KMS-11 (cell line): ENCODE measurements around the gene GDF2.

Experiments used
- H2AFZ ChIP-seq: fragments of 200-600 bp; sonication (generic); 2 replicates; pipeline ENCODE4 v1.6.1; 2016; ENCODE audit warnings: antibody characterized with exemption, mixed run types, low read depth
- H3K27ac ChIP-seq: fragments of 200-600 bp; sonication (generic); 2 replicates; pipeline ENCODE4 v1.6.1; 2016; ENCODE audit warnings: mild to moderate bottlenecking, mixed run types
- H3K27me3 ChIP-seq: fragments of 200-600 bp; sonication (generic); 2 replicates; pipeline ENCODE4 v1.6.1; 2017; ENCODE audit warnings: mild to moderate bottlenecking, low read depth, mixed run types, moderate library complexity; ENCODE audit not compliant: insufficient read depth
- H3K36me3 ChIP-seq: fragments of 200-600 bp; sonication (generic); 2 replicates; pipeline ENCODE4 v1.6.1; 2017; ENCODE audit warnings: mild to moderate bottlenecking, mixed run types; ENCODE audit not compliant: insufficient read depth
- H3K4me1 ChIP-seq: fragments of 200-600 bp; sonication (generic); 2 replicates; pipeline ENCODE4 v1.6.1; 2016; ENCODE audit warnings: mild to moderate bottlenecking, low read depth, mixed run types; ENCODE audit not compliant: poor library complexity, severe bottlenecking
- H3K4me2 ChIP-seq: fragments of 200-600 bp; sonication (generic); 2 replicates; pipeline ENCODE4 v1.7.0; 2016; ENCODE audit warnings: mild to moderate bottlenecking, mixed run types
- H3K4me3 ChIP-seq: fragments of 200-600 bp; sonication (generic); IDR thresholded peaks from 2 replicates; pipeline ENCODE4 v1.6.1; 2017; ENCODE audit warnings: low read depth, low read length, mixed read lengths; ENCODE audit not compliant: insufficient read depth
- H3K79me2 ChIP-seq: fragments of 200-600 bp; sonication (generic); 2 replicates; pipeline ENCODE4 v1.6.1; 2016; ENCODE audit warnings: low read depth, mixed run types; ENCODE audit not compliant: insufficient read depth
- H3K9ac ChIP-seq: fragments of 200-600 bp; sonication (generic); 2 replicates; pipeline ENCODE4 v1.6.1; 2016; ENCODE audit warnings: mild to moderate bottlenecking, mixed run types
- H4K20me1 ChIP-seq: fragments of 200-600 bp; sonication (generic); 2 replicates; pipeline ENCODE4 v1.6.1; 2016; ENCODE audit warnings: mild to moderate bottlenecking, mixed run types; ENCODE audit not compliant: insufficient read depth
- TF ChIP-seq, protein P1 (sequence below): fragments of 200-600 bp; sonication (generic); conservative IDR thresholded peaks from 2 replicates; pipeline ENCODE4 v1.6.1; 2017; ENCODE audit warnings: low read depth, mild to moderate bottlenecking, antibody characterized with exemption, low read length, moderate library complexity, mixed read lengths

The GDF2 gene

GRCh38 chr10:47333532-47333931, 11.3 kb downstream of the GDF2 start:
- H3K4me1 ChIP-seq, result no peaks in the 10 kb centered on the region
- H3K4me3 ChIP-seq, result no peak overlapping the region
- H4K20me1 ChIP-seq, result no peaks in the 10 kb centered on the region
- no peak overlapping the region for H3K27ac ChIP-seq
- no peaks in the 10 kb centered on the region for H3K27me3 ChIP-seq
- H2AFZ ChIP-seq, result no peak overlapping the region
- no peaks in the 10 kb centered on the region for H3K79me2 ChIP-seq
- no peaks in the 10 kb centered on the region for H3K36me3 ChIP-seq
- TF ChIP-seq, protein P1, sequence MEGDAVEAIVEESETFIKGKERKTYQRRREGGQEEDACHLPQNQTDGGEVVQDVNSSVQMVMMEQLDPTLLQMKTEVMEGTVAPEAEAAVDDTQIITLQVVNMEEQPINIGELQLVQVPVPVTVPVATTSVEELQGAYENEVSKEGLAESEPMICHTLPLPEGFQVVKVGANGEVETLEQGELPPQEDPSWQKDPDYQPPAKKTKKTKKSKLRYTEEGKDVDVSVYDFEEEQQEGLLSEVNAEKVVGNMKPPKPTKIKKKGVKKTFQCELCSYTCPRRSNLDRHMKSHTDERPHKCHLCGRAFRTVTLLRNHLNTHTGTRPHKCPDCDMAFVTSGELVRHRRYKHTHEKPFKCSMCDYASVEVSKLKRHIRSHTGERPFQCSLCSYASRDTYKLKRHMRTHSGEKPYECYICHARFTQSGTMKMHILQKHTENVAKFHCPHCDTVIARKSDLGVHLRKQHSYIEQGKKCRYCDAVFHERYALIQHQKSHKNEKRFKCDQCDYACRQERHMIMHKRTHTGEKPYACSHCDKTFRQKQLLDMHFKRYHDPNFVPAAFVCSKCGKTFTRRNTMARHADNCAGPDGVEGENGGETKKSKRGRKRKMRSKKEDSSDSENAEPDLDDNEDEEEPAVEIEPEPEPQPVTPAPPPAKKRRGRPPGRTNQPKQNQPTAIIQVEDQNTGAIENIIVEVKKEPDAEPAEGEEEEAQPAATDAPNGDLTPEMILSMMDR, result no peak
- no peak overlapping the region for H3K4me2 ChIP-seq
- no peak overlapping the region for H3K9ac ChIP-seq

DNA sequence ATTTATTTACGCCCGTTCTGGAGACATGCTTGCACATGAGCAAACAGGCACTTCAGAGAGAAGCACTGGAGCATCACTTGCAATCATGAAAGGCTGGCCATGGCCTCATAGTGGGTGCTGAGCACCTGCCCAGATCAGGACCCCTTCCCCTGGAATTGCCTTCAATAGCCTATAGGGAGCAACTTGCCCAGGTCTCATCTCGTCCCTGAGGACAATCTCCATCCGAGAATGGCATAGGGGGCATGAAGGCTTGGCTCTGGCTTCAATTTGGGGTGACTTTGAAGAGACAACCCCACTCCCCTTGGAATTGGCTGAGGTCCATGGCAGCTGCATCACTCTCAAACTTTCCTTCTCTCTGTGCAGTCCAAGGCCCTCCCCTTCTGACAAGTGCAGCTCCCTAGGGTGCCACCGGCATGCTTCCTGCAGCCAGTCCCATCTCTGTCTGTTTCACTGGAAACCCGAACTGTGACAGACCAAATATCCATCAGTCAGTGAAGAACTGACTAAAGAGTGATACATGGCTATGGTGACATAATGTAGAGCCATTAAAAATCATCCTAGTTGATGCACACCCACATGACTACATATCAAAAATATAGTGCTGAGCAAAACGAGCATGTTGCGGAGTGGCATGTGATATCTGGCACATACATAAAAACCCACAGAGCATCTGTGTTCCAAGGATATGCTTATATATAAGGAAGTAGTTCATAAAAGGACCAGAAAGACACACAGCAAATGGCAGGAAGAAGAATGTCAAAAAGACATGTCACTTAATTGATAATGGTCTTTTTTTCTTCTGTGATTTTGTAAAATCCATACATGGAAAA, 12.4 kb downstream of the GDF2 start:
- Histone ChIP-seq H3K27me3 (no peaks in the 10 kb centered on the region), H3K4me1 (no peaks in the 10 kb centered on the region), H3K9ac (no peak overlapping the region), H3K79me2 (no peaks in the 10 kb centered on the region), H2AFZ (no peak overlapping the region), H3K4me2 (no peak overlapping the region), H3K27ac (no peak overlapping the region), H3K36me3 (no peaks in the 10 kb centered on the region), H4K20me1 (no peaks in the 10 kb centered on the region), H3K4me3 (no peak overlapping the region)
- TF ChIP-seq, protein P1, result no peak

DNA sequence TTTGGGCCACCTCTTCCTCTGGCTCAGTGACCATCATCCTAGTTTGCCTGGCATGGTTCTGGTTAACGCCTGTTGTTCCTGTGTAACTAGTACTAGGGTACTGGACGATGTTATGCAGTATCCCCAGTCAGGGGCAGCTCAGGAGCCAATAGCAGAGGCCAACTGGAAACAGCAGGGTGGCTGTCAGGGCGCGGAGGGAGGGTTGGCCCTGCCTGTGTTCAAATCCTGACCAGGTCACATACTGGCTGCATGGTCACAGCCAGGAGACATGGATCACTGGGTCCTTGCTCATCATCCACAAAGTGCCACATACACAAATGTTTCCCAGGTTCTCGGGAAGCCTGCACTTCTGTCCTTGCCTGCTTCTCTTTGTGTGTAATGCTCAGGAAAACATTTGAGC, 13.7 kb downstream of the GDF2 start:
- H3K79me2 ChIP-seq, result no peaks in the 10 kb centered on the region
- no peaks in the 10 kb centered on the region for H3K4me1 ChIP-seq
- H3K4me2 ChIP-seq, result no peak overlapping the region
- H4K20me1 ChIP-seq, result no peaks in the 10 kb centered on the region
- no peak overlapping the region for H2AFZ ChIP-seq
- no peak overlapping the region for H3K9ac ChIP-seq
- no peak overlapping the region for H3K27ac ChIP-seq
- no peaks in the 10 kb centered on the region for H3K36me3 ChIP-seq
- TF ChIP-seq, protein P1, result no peak
- no peaks in the 10 kb centered on the region for H3K27me3 ChIP-seq
- no peak overlapping the region for H3K4me3 ChIP-seq

- Histone ChIP-seq H3K4me2 (no peak overlapping the region), H3K9ac (no peak overlapping the region), H3K4me3 (no peak overlapping the region), H3K4me1 (no peaks in the 10 kb centered on the region), H4K20me1 (no peaks in the 10 kb centered on the region), H2AFZ (no peak overlapping the region), H3K27ac (no peak overlapping the region), H3K27me3 (no peaks in the 10 kb centered on the region), H3K36me3 (no peaks in the 10 kb centered on the region), H3K79me2 (no peaks in the 10 kb centered on the region)
- TF ChIP-seq, protein P1, result no peak
These were observed 14.3 kb downstream of the GDF2 start for GRCh38 chr10:47336387-47337134.
